HEK293T (cell line): Measurements from ENCODE around the gene HAUS1.

ENCODE experiments used
- CTCF ChIA-PET: fragments of 350-600 bp; formaldehyde crosslinking; extraction: SDS; loops from one replicate; lab custom pipeline; 2021; ENCODE audit warnings: antibody characterized with exemption, inconsistent platforms; lab: Yijun Ruan, JAX
- POLR2A ChIA-PET: fragments of 350-600 bp; formaldehyde crosslinking; extraction: SDS; loops from one replicate; lab custom pipeline; 2020; ENCODE audit warnings: antibody characterized with exemption, inconsistent platforms; lab: Yijun Ruan, JAX
- DNase-seq: peaks from one replicate; pipeline ENCODE4 v3.0.0; 2012; ENCODE audit warnings: mixed read lengths; ENCODE audit errors: extremely low spot score
- ARNT ChIP-seq: fragments of 450-650 bp; IDR thresholded peaks from 2 replicates; pipeline ENCODE4 v1.6.1; 2017; ENCODE audit warnings: mild to moderate bottlenecking
- BHLHE40 ChIP-seq: fragments of 450-650 bp; IDR thresholded peaks from 2 replicates; pipeline ENCODE4 v1.6.1; 2016; ENCODE audit warnings: mild to moderate bottlenecking, moderate library complexity, borderline replicate concordance
- CTBP1 ChIP-seq: fragments of 450-650 bp; IDR thresholded peaks from 2 replicates; pipeline ENCODE4 v1.6.1; 2016; ENCODE audit warnings: borderline replicate concordance
- ELF4 ChIP-seq: fragments of 450-650 bp; IDR thresholded peaks from 2 replicates; pipeline ENCODE4 v1.6.1; 2017; ENCODE audit warnings: antibody characterized with exemption
- FOXA1 ChIP-seq: fragments of 450-650 bp; IDR thresholded peaks from 2 replicates; pipeline ENCODE4 v1.6.1; 2016; ENCODE audit warnings: mild to moderate bottlenecking
- FOXK2 ChIP-seq: fragments of 450-650 bp; IDR thresholded peaks from 2 replicates; pipeline ENCODE4 v1.6.1; 2016; ENCODE audit warnings: mild to moderate bottlenecking
- FOXM1 ChIP-seq: fragments of 450-650 bp; IDR thresholded peaks from 2 replicates; pipeline ENCODE4 v1.6.1; 2017; ENCODE audit warnings: mild to moderate bottlenecking, borderline replicate concordance
- HDGF ChIP-seq: fragments of 450-650 bp; IDR thresholded peaks from 2 replicates; pipeline ENCODE4 v1.6.1; 2017; ENCODE audit warnings: antibody characterized with exemption, borderline replicate concordance
- L3MBTL2 ChIP-seq: fragments of 450-650 bp; conservative IDR thresholded peaks from 2 replicates; pipeline ENCODE4 v1.6.1; 2016; ENCODE audit warnings: mild to moderate bottlenecking
- LEF1 ChIP-seq: fragments of 450-650 bp; IDR thresholded peaks from 2 replicates; pipeline ENCODE4 v1.6.1; 2017; ENCODE audit warnings: mild to moderate bottlenecking, borderline replicate concordance
- NFRKB ChIP-seq: fragments of 450-650 bp; IDR thresholded peaks from 2 replicates; pipeline ENCODE4 v1.6.1; 2016; ENCODE audit warnings: mild to moderate bottlenecking, moderate library complexity
- SUZ12 ChIP-seq: fragments of 450-650 bp; IDR thresholded peaks from 2 replicates; pipeline ENCODE4 v1.6.1; 2016; ENCODE audit warnings: mild to moderate bottlenecking
- TARDBP ChIP-seq: fragments of 450-650 bp; IDR thresholded peaks from 2 replicates; pipeline ENCODE4 v1.6.1; 2016
- ZNF384 ChIP-seq: fragments of 450-650 bp; IDR thresholded peaks from 2 replicates; pipeline ENCODE4 v1.6.1; 2016
- TF ChIP-seq, protein P1 (sequence below): fragments of 450-650 bp; IDR thresholded peaks from 2 replicates; pipeline ENCODE4 v1.6.1; 2016

HAUS1 gene

DNA sequence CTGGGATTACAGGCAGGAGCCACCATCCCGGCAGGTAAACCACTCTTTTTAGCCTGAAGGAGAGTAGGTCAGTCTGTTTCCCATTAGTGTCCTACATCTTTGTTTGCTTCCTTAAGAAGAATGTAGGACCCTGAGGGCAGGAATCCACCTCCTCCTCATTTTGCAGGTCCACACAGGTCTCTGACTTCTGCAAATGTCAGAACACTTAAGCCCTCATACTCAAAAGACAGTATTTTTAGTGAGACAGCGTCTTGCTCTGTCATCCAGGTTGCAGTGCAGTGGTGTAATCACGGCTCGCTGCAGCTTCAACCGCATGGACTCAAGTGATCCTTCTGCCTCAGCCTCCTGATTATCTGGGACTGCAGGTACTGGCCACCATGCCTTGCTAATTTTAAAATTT, 41.4 kb upstream of the HAUS1 start:
- ChIA-PET CTCF (no interaction called here), POLR2A (no interaction called here)
- DNase-seq: no peak
- TF ChIP-seq FOXM1 (no peak), ZNF384 (no peak), TARDBP (no peak), FOXA1 (no peak), ELF4 (no peak)
- TF ChIP-seq, protein P1, sequence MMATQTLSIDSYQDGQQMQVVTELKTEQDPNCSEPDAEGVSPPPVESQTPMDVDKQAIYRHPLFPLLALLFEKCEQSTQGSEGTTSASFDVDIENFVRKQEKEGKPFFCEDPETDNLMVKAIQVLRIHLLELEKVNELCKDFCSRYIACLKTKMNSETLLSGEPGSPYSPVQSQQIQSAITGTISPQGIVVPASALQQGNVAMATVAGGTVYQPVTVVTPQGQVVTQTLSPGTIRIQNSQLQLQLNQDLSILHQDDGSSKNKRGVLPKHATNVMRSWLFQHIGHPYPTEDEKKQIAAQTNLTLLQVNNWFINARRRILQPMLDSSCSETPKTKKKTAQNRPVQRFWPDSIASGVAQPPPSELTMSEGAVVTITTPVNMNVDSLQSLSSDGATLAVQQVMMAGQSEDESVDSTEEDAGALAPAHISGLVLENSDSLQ: no peak

DNA sequence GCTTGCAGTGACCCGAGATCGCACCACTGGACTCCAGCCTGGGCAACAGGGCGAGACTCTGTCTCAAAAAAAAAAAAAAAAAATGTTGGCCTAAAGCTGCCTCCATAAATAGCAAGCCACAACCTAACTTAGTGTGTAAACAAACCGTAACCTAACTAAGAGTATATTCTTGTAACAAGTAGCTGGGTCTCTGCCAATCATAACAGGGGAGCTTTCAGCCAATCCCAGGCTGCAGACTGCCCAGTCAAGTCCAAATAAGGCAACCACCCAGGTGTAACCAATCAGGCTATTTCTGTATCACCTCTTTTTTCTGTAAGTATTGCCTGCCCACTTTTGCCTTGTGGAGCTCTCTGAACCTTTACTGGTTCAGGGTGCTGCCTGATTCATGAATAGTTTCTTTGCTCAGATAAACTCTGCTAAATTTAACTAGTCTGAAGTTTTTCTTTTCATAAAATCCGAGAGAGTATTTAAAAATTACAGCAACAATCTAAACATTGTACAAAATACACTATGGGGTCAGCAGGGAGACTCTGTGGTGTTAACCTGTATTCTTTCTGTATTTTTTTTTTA, 36.7 kb upstream of the HAUS1 start:
- no peak for DNase-seq
- ChIA-PET CTCF (no interaction called here), POLR2A (no interaction called here)
- TF ChIP-seq ARNT (no peak), ZNF384 (no peak; the same call in 1 of the 2 replicates), HDGF (no peak), LEF1 (no peak)
- TF ChIP-seq, protein P1: peak; percentile 39

DNA sequence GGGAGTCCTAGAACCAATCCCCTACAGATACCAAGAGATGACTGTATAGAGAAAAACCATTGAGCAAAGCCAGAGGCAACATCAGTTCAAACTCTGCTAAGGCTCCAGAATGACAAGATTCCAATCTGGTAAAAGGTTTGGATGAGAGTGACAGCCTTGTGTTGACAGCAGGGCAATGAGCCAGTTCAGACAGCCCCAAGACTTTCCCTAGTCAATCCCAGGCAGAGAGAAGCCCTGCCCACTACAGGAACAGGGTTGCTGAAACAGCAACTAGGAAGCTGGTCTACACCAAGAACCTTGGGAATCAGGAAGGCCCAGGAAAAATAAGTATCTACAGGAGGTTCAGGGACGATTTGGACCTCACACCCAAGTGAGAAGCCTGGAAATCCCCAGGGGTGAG, 35.4 kb upstream of the HAUS1 start:
- ChIA-PET POLR2A (no interaction called here), CTCF (no interaction called here)
- DNase-seq: no peak
- TF ChIP-seq, protein P1: no peak
- TF ChIP-seq HDGF: no peak
- TF ChIP-seq BHLHE40: no peak
- no peak for TF ChIP-seq L3MBTL2
- no peak for TF ChIP-seq ARNT
- TF ChIP-seq NFRKB: no peak
- no peak for TF ChIP-seq FOXA1
- TF ChIP-seq ZNF384: no peak
- no peak for TF ChIP-seq LEF1
- TF ChIP-seq SUZ12: no peak
- no peak for TF ChIP-seq FOXK2
- no peak for TF ChIP-seq CTBP1

DNA sequence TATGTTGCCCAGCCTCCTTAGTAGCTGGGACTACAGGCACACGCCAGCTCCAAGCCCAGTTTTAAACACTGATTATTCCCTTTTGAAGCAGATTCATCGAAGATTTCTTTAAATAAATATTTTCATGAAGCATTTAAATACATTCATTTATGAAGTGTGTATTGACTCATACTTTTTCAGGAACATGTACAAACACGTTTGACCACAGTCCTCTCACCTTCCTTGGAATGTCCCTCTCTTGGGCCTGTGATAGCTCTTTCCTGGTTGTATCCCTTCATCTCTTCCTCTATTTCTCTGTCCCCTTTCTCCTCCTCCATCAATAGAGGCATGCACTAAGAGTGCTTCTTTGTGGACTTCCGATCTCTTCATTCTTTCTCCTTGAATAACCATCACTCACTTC, 34.7 kb upstream of the HAUS1 start:
- ChIA-PET POLR2A (no interaction called here), CTCF (no interaction called here)
- TF ChIP-seq ELF4 (no peak), NFRKB (no peak), FOXA1 (no peak), SUZ12 (no peak), CTBP1 (no peak), LEF1 (no peak), FOXM1 (no peak), L3MBTL2 (no peak), FOXK2 (no peak)
- TF ChIP-seq, protein P1: no peak
- DNase-seq: no peak

DNA sequence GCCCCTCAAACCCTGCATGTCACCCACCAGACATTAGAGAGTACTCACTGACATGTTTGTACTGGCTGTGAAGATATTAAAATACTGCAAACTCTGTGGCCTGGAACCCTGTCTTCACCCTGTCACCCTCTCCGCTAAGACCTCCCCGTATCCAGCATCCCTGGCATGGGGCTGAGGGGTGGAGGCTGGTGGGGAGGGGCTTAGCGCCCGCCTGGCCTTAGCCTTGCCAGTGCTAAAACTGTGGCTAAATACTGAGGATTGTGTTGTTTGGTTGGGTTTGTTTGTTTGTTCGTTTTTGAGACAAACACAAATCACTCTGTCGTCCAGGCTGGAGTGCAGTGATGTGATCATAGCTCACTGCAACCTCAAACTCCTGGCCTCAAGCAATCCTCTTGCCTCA, 34.0 kb upstream of the HAUS1 start:
- ChIA-PET CTCF (no interaction called here), POLR2A (no interaction called here)
- no peak for DNase-seq
- TF ChIP-seq HDGF (no peak), L3MBTL2 (no peak), BHLHE40 (no peak), NFRKB (no peak), FOXM1 (no peak), FOXA1 (no peak)
- TF ChIP-seq, protein P1: no peak
